Erythroblast (primary cell): ENCODE results near the gene ECM1.

ENCODE experiments used
- GATA1 ChIP-seq: IDR thresholded peaks from 2 replicates; pipeline ENCODE4 v1.6.1; 2011; ENCODE audit warnings: low read depth, mild to moderate bottlenecking, control low read depth, low read length, moderate library complexity
- POLR2A ChIP-seq: IDR thresholded peaks from 2 replicates; pipeline ENCODE4 v1.6.1; 2011; ENCODE audit warnings: mild to moderate bottlenecking, low read length

DNA sequence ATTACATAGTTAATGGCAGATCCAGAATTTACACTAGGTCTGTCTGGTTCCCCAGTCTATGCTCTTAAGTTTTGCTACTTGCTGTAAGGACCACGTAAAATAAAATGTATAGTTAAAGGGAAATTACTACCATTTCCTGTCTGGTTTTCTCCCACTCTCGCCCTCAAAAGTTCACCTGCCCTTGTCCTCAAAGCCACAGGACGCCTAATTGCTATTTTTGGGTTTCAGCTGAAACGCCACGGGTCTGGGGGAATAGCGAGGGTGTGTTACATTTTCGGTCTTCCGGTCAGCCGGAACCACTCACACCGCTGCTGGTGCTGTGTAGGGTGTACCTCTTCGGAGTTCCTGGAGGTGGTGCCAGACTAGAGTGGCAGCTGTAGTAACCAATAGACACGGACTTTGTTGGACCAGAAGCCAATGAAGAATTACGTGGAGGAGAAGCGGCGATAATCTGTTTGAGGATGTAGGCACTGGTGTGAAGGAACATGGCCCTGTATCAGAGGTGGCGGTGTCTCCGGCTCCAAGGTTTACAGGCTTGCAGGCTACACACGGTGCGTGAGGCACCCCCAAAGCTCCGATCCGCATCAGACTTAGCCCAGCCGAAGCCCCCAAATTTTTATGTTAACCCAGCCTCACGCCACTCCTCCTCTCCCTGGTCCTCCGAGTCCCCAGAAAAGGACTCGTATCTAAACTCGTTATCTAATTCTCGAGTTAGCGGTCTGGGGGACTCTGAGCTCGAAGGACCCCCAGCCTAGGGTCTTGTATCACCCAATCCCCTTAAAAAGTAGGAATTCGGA, 20.7 kb upstream of the ECM1 start, which contains the start of gene TARS2:
- TF ChIP-seq POLR2A: peak; percentile 92
- TF ChIP-seq GATA1: no peak
